GM23248 (cell line): ENCODE measurements around the gene AP2B1.

Experiments
- EZH2 ChIP-seq: fragments of 200-600 bp; sonication (generic); IDR thresholded peaks from 2 replicates; pipeline ENCODE4 v1.6.1; 2018; ENCODE audit warnings: antibody characterized with exemption, mild to moderate bottlenecking; ENCODE audit not compliant: insufficient read depth, poor library complexity, severe bottlenecking
- EZH2phosphoT487 ChIP-seq: fragments of 200-600 bp; sonication (generic); IDR thresholded peaks from 2 replicates; pipeline ENCODE4 v1.6.1; 2018; ENCODE audit warnings: antibody characterized with exemption, moderate library complexity, mild to moderate bottlenecking, low read depth; ENCODE audit not compliant: insufficient read depth

DNA sequence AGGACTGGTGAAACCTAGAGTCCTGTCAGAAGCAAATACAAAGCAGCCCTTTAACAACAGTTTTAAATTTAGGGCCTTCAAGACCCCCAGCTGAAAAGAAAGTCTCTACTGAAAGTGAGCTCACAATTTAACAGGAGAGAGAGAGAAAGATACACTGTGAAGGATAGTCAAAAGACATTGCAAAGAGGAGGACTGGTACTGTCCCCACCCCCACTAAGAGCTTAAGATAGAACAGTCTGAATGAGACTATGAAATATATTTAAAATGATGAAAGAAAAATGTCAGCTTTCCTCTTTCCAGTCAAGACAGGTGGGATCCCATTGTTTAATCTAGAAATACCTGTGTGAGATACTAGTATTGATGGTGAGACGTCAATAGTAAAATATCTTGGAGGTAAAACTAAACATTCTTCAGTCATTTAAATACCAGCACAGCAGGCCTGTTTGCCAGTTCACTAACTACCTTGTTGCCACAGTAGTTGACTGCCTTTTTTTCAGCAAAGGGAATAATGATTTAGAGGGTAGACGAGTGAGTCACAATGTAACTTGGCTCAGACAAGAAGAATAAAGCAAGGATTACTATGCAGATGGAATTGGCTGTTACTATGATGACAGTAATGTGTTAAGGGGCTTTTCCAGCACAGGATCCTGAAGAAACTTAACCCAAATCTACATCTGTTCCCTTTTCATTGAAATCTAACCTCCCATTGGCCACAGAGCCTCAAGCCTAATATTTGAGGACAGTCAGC lies 97.1 kb downstream of the AP2B1 start:
- TF ChIP-seq EZH2 (no peak), EZH2phosphoT487 (no peak)
